ENCODE results near the gene STOM. TPM values are rescaled to one million over a fixed set of nuclear protein-coding genes. Genes with fewer than 3 reads are reported as not detected.

Gene STOM
- total RNA-seq, 1 experiment from 2014 or later = 5.5 TPM

DNA sequence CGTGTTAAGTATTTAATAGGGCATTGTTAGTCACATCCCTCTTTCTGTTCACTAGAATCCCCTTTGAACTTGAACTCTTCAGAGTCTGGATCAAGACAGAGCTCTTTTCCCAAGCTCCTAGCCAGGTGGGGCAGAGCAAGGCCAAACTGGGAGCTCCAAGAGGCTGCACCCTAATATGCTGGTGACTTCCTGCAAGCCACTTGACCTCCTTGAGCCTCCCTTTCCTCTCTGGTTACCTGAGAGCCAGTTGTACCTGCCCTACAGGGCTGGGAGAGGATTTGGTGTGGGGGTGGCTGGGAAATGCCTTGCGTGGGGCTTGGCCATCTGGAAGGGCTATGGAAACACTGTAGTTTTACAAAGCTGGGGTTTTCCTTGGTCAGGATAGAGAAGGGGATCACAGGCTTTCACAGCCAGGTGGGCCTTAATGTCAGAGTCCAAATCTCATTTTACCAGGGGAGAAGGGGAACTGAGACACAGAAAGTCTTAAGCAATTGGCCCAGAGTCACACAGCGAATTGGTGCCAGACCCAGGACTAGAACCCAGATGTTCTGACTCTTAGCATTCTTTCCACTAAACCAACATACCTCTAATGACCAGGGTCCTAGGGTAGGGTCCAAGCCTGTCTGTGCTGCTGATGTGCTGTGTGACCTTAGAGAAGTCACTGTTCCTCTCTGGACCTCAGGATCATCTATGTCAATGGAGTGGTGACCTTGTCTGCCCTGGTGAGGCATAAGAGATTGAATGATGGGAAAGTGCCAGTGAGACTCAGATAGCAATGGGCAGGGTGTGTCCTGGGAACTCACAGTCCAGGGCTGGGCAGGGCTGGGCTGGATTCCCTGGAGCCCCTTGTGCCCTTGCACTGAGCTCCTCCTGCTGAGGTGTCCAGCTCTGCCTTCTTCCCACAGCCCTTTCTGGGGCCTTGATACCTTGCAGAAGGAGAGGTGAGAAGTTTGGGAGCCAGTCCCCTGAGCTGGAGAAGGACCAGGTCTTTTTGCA lies 66.3 kb downstream of the STOM start:
- ChIA-PET CTCF (no interaction called here), POLR2A (ENCODE audit: unreplicated experiment) (no interaction called here)
- Histone ChIP-seq H3K79me2 (ENCODE audit: low read length) (no peaks in the 10 kb centered on the region), H2AFZ (ENCODE audit: low read length) (no peak overlapping the region), H3K27ac (ENCODE audit: low read length) (no peak overlapping the region), H3K9me2 (replicated peaks; ENCODE audit: low read length) (no peaks in the 10 kb centered on the region), H3K4me1 (ENCODE audit: insufficient read depth, low read length) (peaks cover 8% of the 10 kb centered on the region), H3K36me3 (ENCODE audit: low read depth, low read length) (no peaks in the 10 kb centered on the region), H3K9me3 (ENCODE audit: low read length) (no peaks in the 10 kb centered on the region), H3K9ac (ENCODE audit: low read length) (no peak overlapping the region), H4K20me1 (ENCODE audit: low read length) (no peaks in the 10 kb centered on the region), H3K4me2 (ENCODE audit: low read length) (no peak overlapping the region), H3K27me3 (ENCODE audit: low read length) (no peaks in the 10 kb centered on the region), H3K4me3 (ENCODE audit: low read length) (no peak overlapping the region), H3F3A (ENCODE audit: low read length, unreplicated experiment) (no peaks in the 10 kb centered on the region)
- ATAC-seq (no peak), DNase-seq (no peak)
- intact Hi-C loops (cut with micrococcal nuclease) = no loop called here
- BruUV-seq (replicated peaks) = no TSS peak
- TF ChIP-seq, protein P1, sequence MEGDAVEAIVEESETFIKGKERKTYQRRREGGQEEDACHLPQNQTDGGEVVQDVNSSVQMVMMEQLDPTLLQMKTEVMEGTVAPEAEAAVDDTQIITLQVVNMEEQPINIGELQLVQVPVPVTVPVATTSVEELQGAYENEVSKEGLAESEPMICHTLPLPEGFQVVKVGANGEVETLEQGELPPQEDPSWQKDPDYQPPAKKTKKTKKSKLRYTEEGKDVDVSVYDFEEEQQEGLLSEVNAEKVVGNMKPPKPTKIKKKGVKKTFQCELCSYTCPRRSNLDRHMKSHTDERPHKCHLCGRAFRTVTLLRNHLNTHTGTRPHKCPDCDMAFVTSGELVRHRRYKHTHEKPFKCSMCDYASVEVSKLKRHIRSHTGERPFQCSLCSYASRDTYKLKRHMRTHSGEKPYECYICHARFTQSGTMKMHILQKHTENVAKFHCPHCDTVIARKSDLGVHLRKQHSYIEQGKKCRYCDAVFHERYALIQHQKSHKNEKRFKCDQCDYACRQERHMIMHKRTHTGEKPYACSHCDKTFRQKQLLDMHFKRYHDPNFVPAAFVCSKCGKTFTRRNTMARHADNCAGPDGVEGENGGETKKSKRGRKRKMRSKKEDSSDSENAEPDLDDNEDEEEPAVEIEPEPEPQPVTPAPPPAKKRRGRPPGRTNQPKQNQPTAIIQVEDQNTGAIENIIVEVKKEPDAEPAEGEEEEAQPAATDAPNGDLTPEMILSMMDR (conservative IDR thresholded peaks at IDR 0.05; ENCODE audit: low read depth, low read length) = no peak
- TF ChIP-seq EZH2 (IDR thresholded peaks at IDR 0.05; ENCODE audit: low read length, unreplicated experiment) = no peak
- TF ChIP-seq EZH2phosphoT487 (IDR thresholded peaks at IDR 0.05; ENCODE audit: borderline replicate concordance, low read length) = no peak

DNA sequence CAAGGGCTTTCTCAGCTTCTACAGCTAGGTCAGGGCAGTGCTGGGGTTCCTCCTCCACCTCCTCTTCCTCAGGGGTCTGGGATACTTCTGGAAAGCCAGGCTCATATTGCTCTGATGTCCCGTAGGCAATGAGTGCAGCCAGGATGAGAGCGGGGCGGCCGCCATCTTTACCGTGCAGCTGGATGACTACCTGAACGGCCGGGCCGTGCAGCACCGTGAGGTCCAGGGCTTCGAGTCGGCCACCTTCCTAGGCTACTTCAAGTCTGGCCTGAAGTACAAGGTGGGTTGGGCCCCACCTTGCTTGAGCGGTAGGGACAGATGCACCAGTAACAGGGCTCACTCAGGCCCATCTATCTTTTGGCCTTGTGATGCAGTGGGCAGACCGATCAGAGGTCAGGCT lies 67.3 kb downstream of the STOM start:
- BruUV-seq (replicated peaks) = no TSS peak
- CTCF ChIA-PET = no interaction called here

More for the DNA sequence above, 67.3 kb downstream of the STOM start:
- no peaks in the 10 kb centered on the region for H3F3A ChIP-seq (ENCODE audit: low read length, unreplicated experiment)
- H3K27ac ChIP-seq (ENCODE audit: low read length) = no peak overlapping the region
- H3K4me2 ChIP-seq (ENCODE audit: low read length) = no peak overlapping the region
- peaks cover 8% of the 10 kb centered on the region for H3K4me1 ChIP-seq (ENCODE audit: insufficient read depth, low read length)
- no peaks in the 10 kb centered on the region for H3K27me3 ChIP-seq (ENCODE audit: low read length)
- POLR2A ChIA-PET (ENCODE audit: unreplicated experiment) = no interaction called here
- no peak overlapping the region for H3K9ac ChIP-seq (ENCODE audit: low read length)
- H3K36me3 ChIP-seq (ENCODE audit: low read depth, low read length) = no peaks in the 10 kb centered on the region
- ATAC-seq (no peak), DNase-seq (no peak)
- no peaks in the 10 kb centered on the region for H4K20me1 ChIP-seq (ENCODE audit: low read length)
- H3K9me2 ChIP-seq (replicated peaks; ENCODE audit: low read length) = no peaks in the 10 kb centered on the region
- no peak overlapping the region for H3K4me3 ChIP-seq (ENCODE audit: low read length)
- no peaks in the 10 kb centered on the region for H3K9me3 ChIP-seq (ENCODE audit: low read length)
- H2AFZ ChIP-seq (ENCODE audit: low read length) = no peak overlapping the region
- TF ChIP-seq, protein P1 (conservative IDR thresholded peaks at IDR 0.05; ENCODE audit: low read depth, low read length) = no peak
- TF ChIP-seq EZH2phosphoT487 (IDR thresholded peaks at IDR 0.05; ENCODE audit: borderline replicate concordance, low read length) = no peak
- TF ChIP-seq EZH2 (IDR thresholded peaks at IDR 0.05; ENCODE audit: low read length, unreplicated experiment) = no peak
- intact Hi-C loops (cut with micrococcal nuclease) = no loop called here
- H3K79me2 ChIP-seq (ENCODE audit: low read length) = no peaks in the 10 kb centered on the region
